ENCODE results near the gene RNF207. TPM values are rescaled to one million over a fixed set of nuclear protein-coding genes. Genes with fewer than 3 reads are reported as not detected.

Gene RNF207
- total RNA-seq, 1 donor: 42.7 TPM

DNA sequence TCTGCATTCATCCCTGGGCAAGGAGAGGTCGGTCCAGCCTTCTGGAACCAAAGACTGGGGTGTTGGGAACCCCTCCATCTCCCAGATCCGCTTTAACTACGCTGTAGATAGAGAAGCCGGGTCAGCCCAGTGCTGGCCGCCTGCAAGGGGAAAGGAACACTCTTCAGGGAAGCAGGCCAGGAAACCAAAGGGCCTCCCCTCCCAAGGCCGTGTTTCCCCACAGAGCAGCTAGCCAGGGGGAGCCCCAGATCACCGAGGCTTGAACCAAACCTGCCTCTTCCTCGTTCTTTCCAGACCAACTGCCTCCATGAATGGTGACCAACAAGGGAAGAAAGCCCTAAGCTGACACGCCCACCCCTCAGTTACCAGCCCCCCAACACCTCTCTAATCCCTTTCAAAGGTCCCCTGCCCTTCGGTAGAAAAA, 24.6 kb upstream of the RNF207 start:
- H3K4me2 ChIP-seq (ENCODE audit: insufficient read depth, low read length): peak overlapping the region; percentile 23
- H3K36me3 ChIP-seq (ENCODE audit: insufficient read depth, low read length): peaks cover 12% of the 10 kb centered on the region
- no peaks in the 10 kb centered on the region for H3K4me1 ChIP-seq (ENCODE audit: insufficient read depth, low read length)
- H4K20me1 ChIP-seq (ENCODE audit: insufficient read depth, low read length): peaks cover 44% of the 10 kb centered on the region
- peaks cover 37% of the 10 kb centered on the region for H3K27me3 ChIP-seq (ENCODE audit: insufficient read depth, low read length)
- H3K9me3 ChIP-seq (ENCODE audit: low read depth, low read length): no peaks in the 10 kb centered on the region
- no peak overlapping the region for H3K4me3 ChIP-seq (ENCODE audit: insufficient read depth, low read length)
- H3K79me2 ChIP-seq (ENCODE audit: insufficient read depth, low read length): no peaks in the 10 kb centered on the region
- H2AFZ ChIP-seq (ENCODE audit: low read length): no peak overlapping the region
- TF ChIP-seq, protein P1, sequence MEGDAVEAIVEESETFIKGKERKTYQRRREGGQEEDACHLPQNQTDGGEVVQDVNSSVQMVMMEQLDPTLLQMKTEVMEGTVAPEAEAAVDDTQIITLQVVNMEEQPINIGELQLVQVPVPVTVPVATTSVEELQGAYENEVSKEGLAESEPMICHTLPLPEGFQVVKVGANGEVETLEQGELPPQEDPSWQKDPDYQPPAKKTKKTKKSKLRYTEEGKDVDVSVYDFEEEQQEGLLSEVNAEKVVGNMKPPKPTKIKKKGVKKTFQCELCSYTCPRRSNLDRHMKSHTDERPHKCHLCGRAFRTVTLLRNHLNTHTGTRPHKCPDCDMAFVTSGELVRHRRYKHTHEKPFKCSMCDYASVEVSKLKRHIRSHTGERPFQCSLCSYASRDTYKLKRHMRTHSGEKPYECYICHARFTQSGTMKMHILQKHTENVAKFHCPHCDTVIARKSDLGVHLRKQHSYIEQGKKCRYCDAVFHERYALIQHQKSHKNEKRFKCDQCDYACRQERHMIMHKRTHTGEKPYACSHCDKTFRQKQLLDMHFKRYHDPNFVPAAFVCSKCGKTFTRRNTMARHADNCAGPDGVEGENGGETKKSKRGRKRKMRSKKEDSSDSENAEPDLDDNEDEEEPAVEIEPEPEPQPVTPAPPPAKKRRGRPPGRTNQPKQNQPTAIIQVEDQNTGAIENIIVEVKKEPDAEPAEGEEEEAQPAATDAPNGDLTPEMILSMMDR (IDR thresholded peaks at IDR 0.05; ENCODE audit: extremely low read depth, low read depth, low read length): no peak
- H3K27ac ChIP-seq (ENCODE audit: low read depth, low read length): no peak overlapping the region
- peak; percentile 88 for DNase-seq (ENCODE audit: insufficient read length, low spot score, missing footprints)

DNA sequence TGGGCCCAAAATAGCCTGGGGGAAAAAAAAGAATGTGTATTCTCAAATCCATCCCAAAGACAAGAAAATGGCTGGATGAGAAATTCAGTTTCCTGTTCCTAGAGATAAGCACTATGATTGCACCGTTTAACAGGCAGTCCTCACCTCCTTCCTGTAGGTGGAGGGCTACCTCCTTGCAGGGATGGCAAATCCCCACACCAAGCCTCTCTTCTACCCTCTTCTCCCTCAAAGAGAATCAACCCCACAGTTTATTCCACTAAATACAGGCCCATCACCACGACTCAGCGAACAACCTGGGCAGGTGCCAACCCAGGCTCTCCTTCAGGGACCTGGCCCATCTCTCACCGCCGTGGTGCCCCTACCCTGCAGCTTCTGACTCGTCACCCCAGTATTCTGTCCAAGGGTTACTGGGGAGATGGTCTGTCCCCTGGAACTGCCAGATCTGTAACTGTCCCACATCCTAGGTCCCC, 22.4 kb upstream of the RNF207 start:
- peaks cover 22% of the 10 kb centered on the region for H3K27me3 ChIP-seq (ENCODE audit: insufficient read depth, low read length)
- H3K4me1 ChIP-seq (ENCODE audit: insufficient read depth, low read length): no peaks in the 10 kb centered on the region
- H3K4me3 ChIP-seq (ENCODE audit: insufficient read depth, low read length): no peak overlapping the region
- TF ChIP-seq, protein P1 (IDR thresholded peaks at IDR 0.05; ENCODE audit: extremely low read depth, low read depth, low read length): no peak
- H3K36me3 ChIP-seq (ENCODE audit: insufficient read depth, low read length): peaks cover 21% of the 10 kb centered on the region
- no peak overlapping the region for H2AFZ ChIP-seq (ENCODE audit: low read length)
- H3K27ac ChIP-seq (ENCODE audit: low read depth, low read length): no peak overlapping the region
- peak; percentile 80 for DNase-seq (ENCODE audit: insufficient read length, low spot score, missing footprints)
- H3K9me3 ChIP-seq (ENCODE audit: low read depth, low read length): no peaks in the 10 kb centered on the region
- H3K4me2 ChIP-seq (ENCODE audit: insufficient read depth, low read length): no peak overlapping the region
- H3K79me2 ChIP-seq (ENCODE audit: insufficient read depth, low read length): peaks cover 10% of the 10 kb centered on the region
- peaks cover 61% of the 10 kb centered on the region for H4K20me1 ChIP-seq (ENCODE audit: insufficient read depth, low read length)

DNA sequence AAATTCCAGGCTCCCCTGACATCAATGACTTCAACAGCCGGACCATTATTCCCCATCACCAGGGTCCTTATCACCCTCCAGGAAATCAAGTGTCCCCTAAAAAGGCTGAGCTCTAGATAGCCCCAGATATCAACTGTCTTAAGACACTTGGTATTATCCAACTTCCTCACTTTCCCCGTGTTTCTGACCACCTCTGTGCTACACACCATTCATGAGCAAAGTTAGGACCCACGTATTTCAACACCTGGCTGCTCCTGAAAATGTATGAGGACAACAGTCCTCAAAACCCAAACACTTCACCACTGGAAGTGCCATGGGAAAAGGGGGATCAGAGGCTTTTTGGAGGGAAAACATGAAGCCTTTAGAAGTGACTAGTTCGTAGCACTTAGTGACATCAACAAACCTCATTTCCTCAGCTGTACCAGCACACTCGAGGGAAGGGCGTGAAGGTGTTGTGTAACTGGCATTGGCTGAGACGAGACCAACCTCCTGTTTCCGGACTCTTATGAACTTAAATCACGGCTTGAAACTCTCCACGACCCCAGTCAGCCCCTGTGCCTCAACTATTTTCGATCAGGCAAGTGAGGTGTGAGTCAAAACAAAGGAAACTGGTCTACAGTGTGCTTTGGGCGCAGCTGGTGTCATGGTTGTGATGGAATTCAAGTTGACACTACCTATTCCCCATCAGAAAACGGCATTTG, 21.7 kb upstream of the RNF207 start:
- Histone ChIP-seq H3K36me3 (ENCODE audit: insufficient read depth, low read length) (peaks cover 26% of the 10 kb centered on the region), H3K27ac (ENCODE audit: low read depth, low read length) (no peak overlapping the region), H3K79me2 (ENCODE audit: insufficient read depth, low read length) (peaks cover 13% of the 10 kb centered on the region), H3K27me3 (ENCODE audit: insufficient read depth, low read length) (peaks cover 15% of the 10 kb centered on the region), H3K4me1 (ENCODE audit: insufficient read depth, low read length) (no peaks in the 10 kb centered on the region), H3K9me3 (ENCODE audit: low read depth, low read length) (no peaks in the 10 kb centered on the region), H4K20me1 (ENCODE audit: insufficient read depth, low read length) (peaks cover 64% of the 10 kb centered on the region), H3K4me2 (ENCODE audit: insufficient read depth, low read length) (no peak overlapping the region), H3K4me3 (ENCODE audit: insufficient read depth, low read length) (no peak overlapping the region), H2AFZ (ENCODE audit: low read length) (no peak overlapping the region)
- TF ChIP-seq, protein P1 (IDR thresholded peaks at IDR 0.05; ENCODE audit: extremely low read depth, low read depth, low read length): no peak
- DNase-seq (ENCODE audit: insufficient read length, low spot score, missing footprints): peak; percentile 71

DNA sequence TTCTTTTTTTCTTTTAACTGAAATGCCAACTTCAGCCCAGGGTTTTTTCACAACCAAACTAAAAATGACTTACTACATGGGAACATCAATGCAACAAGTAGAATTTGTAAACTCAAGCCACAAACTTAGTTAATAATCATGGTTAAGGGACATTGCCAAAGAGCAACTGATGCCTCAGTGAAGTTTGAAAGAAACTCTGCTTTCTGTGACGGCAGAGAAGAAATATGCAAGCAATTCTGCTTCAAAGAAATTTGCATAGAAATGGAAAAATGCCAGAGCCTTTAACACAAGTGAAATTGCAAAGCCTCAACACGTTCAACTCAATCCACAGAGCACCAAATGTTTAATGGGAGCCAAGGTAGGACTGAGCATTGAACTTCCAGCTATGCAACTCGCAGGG, 20.8 kb upstream of the RNF207 start:
- Histone ChIP-seq H2AFZ (ENCODE audit: low read length) (no peak overlapping the region), H3K4me2 (ENCODE audit: insufficient read depth, low read length) (no peak overlapping the region), H3K79me2 (ENCODE audit: insufficient read depth, low read length) (peaks cover 18% of the 10 kb centered on the region), H3K4me3 (ENCODE audit: insufficient read depth, low read length) (no peak overlapping the region), H3K27ac (ENCODE audit: low read depth, low read length) (no peak overlapping the region), H3K4me1 (ENCODE audit: insufficient read depth, low read length) (no peaks in the 10 kb centered on the region), H3K36me3 (ENCODE audit: insufficient read depth, low read length) (peaks cover 30% of the 10 kb centered on the region), H3K9me3 (ENCODE audit: low read depth, low read length) (no peaks in the 10 kb centered on the region), H4K20me1 (ENCODE audit: insufficient read depth, low read length) (peaks cover 70% of the 10 kb centered on the region), H3K27me3 (ENCODE audit: insufficient read depth, low read length) (peaks cover 15% of the 10 kb centered on the region)
- TF ChIP-seq, protein P1 (IDR thresholded peaks at IDR 0.05; ENCODE audit: extremely low read depth, low read depth, low read length): no peak
- DNase-seq (ENCODE audit: insufficient read length, low spot score, missing footprints): peak; percentile 29

Measured in osteoblast (primary cell).